Progenitor cell of endocrine pancreas (in vitro differentiated cells): Measurements from ENCODE around the gene KCTD14. TPM values are rescaled to one million over a fixed set of nuclear protein-coding genes. Genes with fewer than 3 reads are reported as not detected.
A peak's percentile ranks its signal among the peaks of the same experiment; 100 is the strongest.

ENCODE experiments used
- DNase-seq: peaks from one replicate; pipeline ENCODE4 v3.0.0; 2021; ENCODE audit warnings: low spot score; ENCODE audit not compliant: unreplicated experiment
- H3K27ac Mint-ChIP-seq: 2 replicates; pipeline ENCODE4 v1.8.0; 2021; ENCODE audit warnings: mild to moderate bottlenecking, moderate library complexity, mixed read lengths
- H3K27me3 Mint-ChIP-seq: 2 replicates; pipeline ENCODE4 v1.8.0; 2021; ENCODE audit warnings: mixed read lengths
- H3K36me3 Mint-ChIP-seq: 2 replicates; pipeline ENCODE4 v1.8.0; 2022; ENCODE audit warnings: mixed read lengths; ENCODE audit not compliant: insufficient read depth
- H3K4me1 Mint-ChIP-seq: 2 replicates; pipeline ENCODE4 v1.8.0; 2021; ENCODE audit warnings: low read depth, mixed read lengths
- H3K4me3 Mint-ChIP-seq: 2 replicates; pipeline ENCODE4 v1.8.0; 2021; ENCODE audit warnings: low read depth, mild to moderate bottlenecking, moderate library complexity, mixed read lengths
- H3K9me3 Mint-ChIP-seq: 2 replicates; pipeline ENCODE4 v1.8.0; 2021; ENCODE audit warnings: low read depth, mixed read lengths
- total RNA-seq: library from RNA; stranded (reverse); gene quantifications from 2 replicates; pipeline ENCODE4 v1.2.1, GENCODE V29; 2021
- TF ChIP-seq, protein P1 (sequence below): fragments of 200-600 bp; sonication (generic); IDR thresholded peaks from one replicate; pipeline ENCODE4 v1.5.0; 2021; ENCODE audit warnings: antibody characterized with exemption, mild to moderate bottlenecking; ENCODE audit not compliant: unreplicated experiment

The KCTD14 gene
- total RNA-seq, 1 donor from 2014 or later, result 5.4 TPM

GRCh38 chr11:78054971-78055370 is 31.9 kb upstream of the KCTD14 start:
- H3K27ac Mint-ChIP-seq, result no peak overlapping the region
- peaks cover 3% of the 10 kb centered on the region for H3K4me1 Mint-ChIP-seq
- no peaks in the 10 kb centered on the region for H3K9me3 Mint-ChIP-seq
- H3K27me3 Mint-ChIP-seq, result no peaks in the 10 kb centered on the region
- no peak overlapping the region for H3K4me3 Mint-ChIP-seq
- DNase-seq, result no peak
- TF ChIP-seq, protein P1, sequence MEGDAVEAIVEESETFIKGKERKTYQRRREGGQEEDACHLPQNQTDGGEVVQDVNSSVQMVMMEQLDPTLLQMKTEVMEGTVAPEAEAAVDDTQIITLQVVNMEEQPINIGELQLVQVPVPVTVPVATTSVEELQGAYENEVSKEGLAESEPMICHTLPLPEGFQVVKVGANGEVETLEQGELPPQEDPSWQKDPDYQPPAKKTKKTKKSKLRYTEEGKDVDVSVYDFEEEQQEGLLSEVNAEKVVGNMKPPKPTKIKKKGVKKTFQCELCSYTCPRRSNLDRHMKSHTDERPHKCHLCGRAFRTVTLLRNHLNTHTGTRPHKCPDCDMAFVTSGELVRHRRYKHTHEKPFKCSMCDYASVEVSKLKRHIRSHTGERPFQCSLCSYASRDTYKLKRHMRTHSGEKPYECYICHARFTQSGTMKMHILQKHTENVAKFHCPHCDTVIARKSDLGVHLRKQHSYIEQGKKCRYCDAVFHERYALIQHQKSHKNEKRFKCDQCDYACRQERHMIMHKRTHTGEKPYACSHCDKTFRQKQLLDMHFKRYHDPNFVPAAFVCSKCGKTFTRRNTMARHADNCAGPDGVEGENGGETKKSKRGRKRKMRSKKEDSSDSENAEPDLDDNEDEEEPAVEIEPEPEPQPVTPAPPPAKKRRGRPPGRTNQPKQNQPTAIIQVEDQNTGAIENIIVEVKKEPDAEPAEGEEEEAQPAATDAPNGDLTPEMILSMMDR, result no peak
- H3K36me3 Mint-ChIP-seq, result no peaks in the 10 kb centered on the region

DNA sequence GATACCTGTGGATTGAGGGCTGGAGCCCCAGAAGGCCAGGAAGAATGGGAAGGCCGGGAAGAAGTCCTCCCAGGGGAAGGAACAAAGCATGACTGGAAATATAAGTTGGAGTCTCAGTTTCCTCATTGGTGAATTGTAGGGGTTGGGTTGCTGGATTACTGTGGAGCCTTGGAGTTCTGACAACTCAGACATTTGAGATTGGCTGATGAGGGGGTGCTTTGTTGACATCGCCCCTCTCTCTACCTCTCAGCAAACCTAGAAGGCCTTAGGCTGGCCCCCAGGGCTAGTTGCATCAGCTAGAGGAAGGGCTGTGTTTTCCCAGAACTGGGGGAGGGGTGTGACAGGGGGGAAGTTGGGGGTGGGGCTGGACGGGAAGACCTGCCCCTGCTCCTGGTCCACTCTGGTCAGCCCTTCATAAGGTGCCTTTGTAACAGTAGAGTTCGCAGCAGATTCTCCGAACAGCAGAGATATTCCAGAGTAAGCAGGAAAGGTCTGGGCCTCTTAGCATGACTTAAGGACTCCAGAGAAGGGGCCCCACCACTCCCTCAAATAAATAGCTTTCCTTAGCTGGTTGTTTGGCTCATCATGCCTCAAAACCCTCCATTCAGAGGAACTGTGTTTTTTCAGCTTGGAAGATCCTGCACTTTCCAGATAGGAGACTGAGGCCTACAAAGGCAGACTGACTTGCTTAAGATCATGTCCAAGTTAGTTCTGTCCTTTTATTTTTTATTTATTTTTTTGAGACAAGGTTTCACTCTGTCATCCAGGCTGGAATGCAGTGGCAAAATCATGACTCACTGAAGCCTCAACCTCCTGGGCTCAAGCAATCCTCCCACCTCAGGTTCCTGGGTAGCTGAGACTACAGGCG is 28.1 kb upstream of the KCTD14 start:
- DNase-seq, result no peak
- Mint-ChIP-seq H3K9me3 (no peaks in the 10 kb centered on the region), H3K4me3 (no peak overlapping the region), H3K27ac (peak overlapping the region; percentile 24), H3K4me1 (peaks cover 3% of the 10 kb centered on the region), H3K36me3 (no peaks in the 10 kb centered on the region), H3K27me3 (no peaks in the 10 kb centered on the region)
- TF ChIP-seq, protein P1, result no peak

DNA sequence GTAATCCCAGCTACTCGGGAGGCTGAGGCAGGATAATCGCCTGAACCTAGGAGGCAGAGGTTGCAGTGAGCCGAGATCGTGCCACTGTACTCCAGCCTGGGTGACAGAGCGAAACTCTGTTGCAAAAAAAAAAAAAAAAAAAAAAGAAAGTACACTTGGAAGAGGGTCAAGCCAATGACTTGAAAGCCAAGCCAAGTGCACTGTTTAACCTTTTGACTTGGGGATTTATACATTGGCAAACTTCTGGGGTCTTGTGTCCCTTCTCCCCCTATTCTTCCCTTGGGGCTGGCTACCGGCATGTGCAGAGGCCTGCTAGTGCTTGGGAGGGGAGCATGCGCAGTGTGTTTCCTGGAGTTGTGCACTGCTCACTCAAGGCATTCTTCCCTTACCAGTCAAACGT is 26.3 kb upstream of the KCTD14 start:
- DNase-seq, result no peak
- Mint-ChIP-seq H3K4me1 (peaks cover 8% of the 10 kb centered on the region), H3K27ac (no peak overlapping the region), H3K9me3 (no peaks in the 10 kb centered on the region), H3K4me3 (no peak overlapping the region), H3K36me3 (no peaks in the 10 kb centered on the region), H3K27me3 (peaks cover 7% of the 10 kb centered on the region)
- TF ChIP-seq, protein P1, result no peak

DNA sequence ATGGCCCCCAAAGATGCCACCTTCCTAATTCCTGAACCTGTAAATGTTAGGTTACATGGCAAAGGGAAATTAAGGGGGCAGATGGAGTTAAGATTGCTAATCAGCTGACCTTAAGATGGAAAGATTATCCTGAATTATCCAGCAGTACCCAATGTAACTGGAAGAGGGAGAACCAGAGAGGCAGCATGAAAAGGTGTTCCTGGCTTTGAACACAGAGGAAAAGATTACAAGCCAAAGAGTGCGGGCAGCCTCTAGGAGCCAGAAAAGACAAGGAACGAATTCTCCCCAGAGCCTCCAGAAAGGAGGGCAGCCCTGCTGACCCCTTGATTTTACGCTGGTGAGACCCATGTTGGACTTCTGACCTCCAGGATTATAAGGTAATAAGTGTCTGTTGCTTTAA is 25.5 kb upstream of the KCTD14 start:
- Mint-ChIP-seq H3K27ac (no peak overlapping the region), H3K4me1 (peaks cover 8% of the 10 kb centered on the region), H3K27me3 (peaks cover 8% of the 10 kb centered on the region), H3K9me3 (no peaks in the 10 kb centered on the region), H3K36me3 (no peaks in the 10 kb centered on the region), H3K4me3 (no peak overlapping the region)
- DNase-seq, result no peak
- TF ChIP-seq, protein P1, result no peak

- Mint-ChIP-seq H3K27ac (no peak overlapping the region), H3K4me1 (peaks cover 8% of the 10 kb centered on the region), H3K36me3 (no peaks in the 10 kb centered on the region), H3K4me3 (no peak overlapping the region), H3K27me3 (peaks cover 13% of the 10 kb centered on the region), H3K9me3 (no peaks in the 10 kb centered on the region)
- TF ChIP-seq, protein P1, result no peak
- no peak for DNase-seq
Observed at GRCh38 chr11:78046486-78046854, 23.4 kb upstream of the KCTD14 start.
